ENCODE data around the gene HIVEP3. TPM values are rescaled to one million over a fixed set of nuclear protein-coding genes. Genes with fewer than 3 reads are reported as not detected.

Gene HIVEP3
- total RNA-seq, 2 donors from 2014 or later = 3.4 to 4.0 TPM

DNA sequence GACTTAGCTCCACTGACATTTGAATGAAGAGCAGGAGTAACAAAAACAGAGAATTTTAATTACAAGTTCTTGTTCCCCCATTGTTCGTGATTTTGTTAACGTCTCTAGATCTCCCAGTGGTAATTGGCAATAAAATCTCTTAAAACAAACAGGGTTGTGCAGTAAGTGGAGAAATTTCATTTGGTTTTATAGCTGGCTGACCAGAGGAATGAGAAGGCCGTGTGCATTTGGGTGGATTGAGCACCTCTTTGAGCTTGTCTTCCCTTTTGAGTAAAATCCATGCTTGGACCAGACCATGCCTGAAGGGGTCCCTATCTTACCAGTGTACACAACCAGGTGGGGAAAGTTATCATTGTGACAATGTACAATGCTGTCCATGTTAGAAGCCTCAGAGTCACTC lies 137.8 kb downstream of the HIVEP3 start:
- 96 to 99% methylated on average over 3 of the region's 3 CpGs for WGBS, 2 donors
- H3K36me3 ChIP-seq (replicated peaks in 1 of 2; ENCODE audit: insufficient read depth in 1 of 2, low read depth in 2 of 2) = no peaks in the 10 kb centered on the region
- no peak for TF ChIP-seq CTCF (IDR thresholded peaks at IDR 0.05)
- no peak for TF ChIP-seq POLR2A (IDR thresholded peaks at IDR 0.05)
- no peak for DNase-seq
- no peak for ATAC-seq
- H3K27me3 ChIP-seq = no peaks in the 10 kb centered on the region
- no peak overlapping the region for H3K27ac ChIP-seq
- H3K9me3 ChIP-seq = no peaks in the 10 kb centered on the region
- intact Hi-C loops (cut with DNase I) = no loop called here
- peaks cover 29% of the 10 kb centered on the region for H3K4me1 ChIP-seq
- H3K4me3 ChIP-seq = no peak overlapping the region

GRCh38 chr1:41780322-41780721 lies 138.4 kb downstream of the HIVEP3 start:
- DNase-seq = no peak
- peaks cover 31% of the 10 kb centered on the region for H3K4me1 ChIP-seq

GRCh38 chr1:41779360-41779759 lies 139.4 kb downstream of the HIVEP3 start:
- Histone ChIP-seq H3K36me3 (replicated peaks in 1 of 2; ENCODE audit: insufficient read depth in 1 of 2, low read depth in 2 of 2) (no peaks in the 10 kb centered on the region), H3K9me3 (no peaks in the 10 kb centered on the region), H3K27me3 (no peaks in the 10 kb centered on the region), H3K4me1 (peaks cover 31% of the 10 kb centered on the region), H3K27ac (no peak overlapping the region), H3K4me3 (no peak overlapping the region)
- no peak for TF ChIP-seq CTCF (IDR thresholded peaks at IDR 0.05)
- no peak for TF ChIP-seq POLR2A (IDR thresholded peaks at IDR 0.05)
- ATAC-seq = no peak
- intact Hi-C loops (cut with DNase I) = no loop called here
- 95 to 98% methylated on average over 6 of the region's 6 CpGs for WGBS, 2 donors
- DNase-seq = no peak

More at GRCh38 chr1:41780322-41780721, 138.4 kb downstream of the HIVEP3 start:
- no peak for ATAC-seq
- H3K27me3 ChIP-seq = no peaks in the 10 kb centered on the region
- no peak overlapping the region for H3K4me3 ChIP-seq
- H3K9me3 ChIP-seq = no peaks in the 10 kb centered on the region
- H3K36me3 ChIP-seq (replicated peaks in 1 of 2; ENCODE audit: insufficient read depth in 1 of 2, low read depth in 2 of 2) = no peaks in the 10 kb centered on the region
- TF ChIP-seq POLR2A (IDR thresholded peaks at IDR 0.05) (no peak), CTCF (IDR thresholded peaks at IDR 0.05) (no peak)
- WGBS, 2 donors = 83 to 100% methylated on average over 1 to 2 of the region's 2 CpGs
- no peak overlapping the region for H3K27ac ChIP-seq
- intact Hi-C loops (cut with DNase I) = no loop called here

GRCh38 chr1:41777695-41778094 lies 141.0 kb downstream of the HIVEP3 start:
- Histone ChIP-seq H3K27ac (peak overlapping the region; percentile 74 to 83 (median 76)), H3K4me1 (peaks cover 40% of the 10 kb centered on the region), H3K36me3 (replicated peaks in 1 of 2; ENCODE audit: insufficient read depth in 1 of 2, low read depth in 2 of 2) (no peaks in the 10 kb centered on the region), H3K9me3 (no peaks in the 10 kb centered on the region), H3K27me3 (no peaks in the 10 kb centered on the region), H3K4me3 (no peak overlapping the region)
- intact Hi-C loops (cut with DNase I) = no loop called here
- TF ChIP-seq CTCF (IDR thresholded peaks at IDR 0.05) (no peak), POLR2A (IDR thresholded peaks at IDR 0.05) (no peak)
- 41 to 54% methylated on average over 9 to 10 of the region's 10 CpGs for WGBS, 2 donors
- no peak for ATAC-seq
- peak in 3 of 4 donors; percentile 28 to 45 (median 42) for DNase-seq

- peaks cover 41% of the 10 kb centered on the region for H3K4me1 ChIP-seq
- peak overlapping the region; percentile 74 to 83 (median 76) for H3K27ac ChIP-seq
- no peaks in the 10 kb centered on the region for H3K9me3 ChIP-seq
- H3K4me3 ChIP-seq = no peak overlapping the region
- intact Hi-C loops (cut with DNase I) = no loop called here
- TF ChIP-seq CTCF (IDR thresholded peaks at IDR 0.05) (no peak), POLR2A (IDR thresholded peaks at IDR 0.05) (peak in 2 of 3 donors; percentile 15 to 36)
- H3K27me3 ChIP-seq = no peaks in the 10 kb centered on the region
- DNase-seq (peak; percentile 92 to 97 (median 96)), ATAC-seq (peak; percentile 87)
- 25 to 34% methylated on average over 3 to 8 of the region's 8 CpGs for WGBS, 2 donors
- H3K36me3 ChIP-seq (replicated peaks in 1 of 2; ENCODE audit: insufficient read depth in 1 of 2, low read depth in 2 of 2) = no peaks in the 10 kb centered on the region
These were observed 141.8 kb downstream of the HIVEP3 start for GRCh38 chr1:41776891-41777441.

Data from body of pancreas (tissue), 4 donors.